Kidney epithelial cell (primary cell): ENCODE results near the gene CHCHD2. TPM values are rescaled to one million over a fixed set of nuclear protein-coding genes. Genes with fewer than 3 reads are reported as not detected.

Experiments used
- DNase-seq: peaks from one replicate; pipeline ENCODE4 v3.0.0-alpha.2; 2010; ENCODE audit warnings: low read depth
- H3K27me3 ChIP-seq: 2 replicates; pipeline ENCODE4 v1.6.0; 2011; ENCODE audit warnings: low read length; ENCODE audit not compliant: control insufficient read depth, insufficient read depth
- H3K36me3 ChIP-seq: 2 replicates; pipeline ENCODE4 v1.5.1; 2011; ENCODE audit warnings: low read length; ENCODE audit not compliant: control insufficient read depth, insufficient read depth
- H3K4me3 ChIP-seq: 2 replicates; pipeline ENCODE4 v1.5.1; 2011; ENCODE audit warnings: low read depth, mild to moderate bottlenecking, control low read depth, low read length
- CTCF ChIP-seq: IDR thresholded peaks from 2 replicates; pipeline ENCODE4 v1.5.1; 2011; ENCODE audit warnings: mild to moderate bottlenecking, moderate library complexity, low read length, control low read depth, inconsistent platforms; ENCODE audit not compliant: insufficient read depth, poor library complexity, severe bottlenecking
- total RNA-seq: library from RNA; depleted of rRNA; stranded (reverse); fragments of >200 nt; gene quantifications from 2 replicates; pipeline ENCODE4 v1.2.3, GENCODE V29; 2015

CHCHD2 gene
- total RNA-seq, 1 donor from 2014 or later = 687 TPM

GRCh38 chr7:56053379-56053778 is 52.9 kb downstream of the CHCHD2 start:
- Histone ChIP-seq H3K36me3 (no peaks in the 10 kb centered on the region), H3K27me3 (no peaks in the 10 kb centered on the region), H3K4me3 (no peak overlapping the region)
- no peak for TF ChIP-seq CTCF
- DNase-seq = no peak

Other genes with a start within 250 kb of the CHCHD2 start
- not detected in 2 replicates for gene SEPTIN14, start 243.7 kb downstream of the CHCHD2 start, total RNA-seq
- gene ZNF713, start 219.0 kb downstream of the CHCHD2 start, total RNA-seq = 2.8 and 4.3 TPM in 2 replicates
- 12.9 and 15.5 TPM in 2 replicates for gene MRPS17, start 154.6 kb downstream of the CHCHD2 start, total RNA-seq
- gene NIPSNAP2, start 141.9 kb downstream of the CHCHD2 start, total RNA-seq = 66.3 and 75.0 TPM in 2 replicates
- 79.6 and 81.4 TPM in 2 replicates for gene PSPH, start 55.0 kb downstream of the CHCHD2 start, total RNA-seq
- 171 and 236 TPM in 2 replicates for gene CCT6A, start 54.7 kb downstream of the CHCHD2 start, total RNA-seq
- 98.6 and 107 TPM in 2 replicates for gene SUMF2, start 42.2 kb downstream of the CHCHD2 start, total RNA-seq
- gene PHKG1, start 13.5 kb downstream of the CHCHD2 start, total RNA-seq = 2.0 TPM in 1 of 2 replicates, not detected in the other
- 1.5 TPM in 1 of 2 replicates, not detected in the other for gene NUPR2, start 9.9 kb upstream of the CHCHD2 start, total RNA-seq